H4 (cell line): Measurements from ENCODE around the gene PRR23A. TPM values are rescaled to one million over a fixed set of nuclear protein-coding genes. Genes with fewer than 3 reads are reported as not detected.
"Not testable (repeated sequence)": the region's sequence is repeated elsewhere in the genome, so short reads cannot be mapped to it uniquely, and the experiment has no call there.

ENCODE experiments used
- DNase-seq: peaks from one replicate; pipeline ENCODE4 v3.0.0-alpha.2; 2015; ENCODE audit warnings: low spot score
- total RNA-seq: library from RNA; depleted of rRNA; stranded (reverse); fragments of >200 nt; shearing (Covaris generic); gene quantifications from 2 replicates; pipeline ENCODE4 v1.2.3, GENCODE V29; 2014; rRNA removed

Gene PRR23A
- not detected in 2 replicates for total RNA-seq

DNA sequence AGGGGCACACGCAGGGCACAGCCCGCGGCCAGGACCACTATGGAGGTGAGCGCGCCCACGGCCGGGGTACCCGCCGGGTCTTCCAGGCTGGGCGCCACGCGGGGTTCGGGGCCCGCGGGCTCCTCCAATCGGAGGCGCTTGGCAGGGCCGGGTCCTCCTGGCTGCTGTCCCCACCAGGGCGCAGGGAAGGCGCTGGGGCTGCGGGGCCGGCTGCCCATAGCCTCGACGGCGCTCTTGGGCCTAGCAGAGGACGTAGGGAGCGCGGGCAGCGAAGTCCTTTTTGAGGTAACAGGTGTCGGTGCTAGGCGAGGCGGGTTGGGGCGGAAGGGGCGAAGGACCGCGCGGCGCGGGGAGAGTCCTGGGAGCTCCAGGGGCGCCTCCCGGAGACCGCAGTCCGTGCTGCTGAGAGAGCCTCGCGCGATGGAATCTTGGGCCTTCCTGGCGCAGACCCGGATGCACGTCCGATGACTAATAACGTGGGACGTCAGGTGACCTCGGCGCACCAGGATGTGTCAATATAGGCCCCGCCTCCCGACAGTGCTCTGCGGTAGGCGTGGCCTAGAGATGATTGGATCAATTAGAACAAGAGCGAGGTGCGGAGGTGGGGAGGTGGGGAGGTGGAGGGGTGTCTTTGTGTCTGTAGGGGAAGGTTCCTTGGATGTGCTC, at the start of gene PRR23A:
PRR23A (minus strand) TSS at position 218 of the 666 bp plus-strand sequence; CDS start at position 218, 0 bp downstream.
- DNase-seq: no peak

DNA sequence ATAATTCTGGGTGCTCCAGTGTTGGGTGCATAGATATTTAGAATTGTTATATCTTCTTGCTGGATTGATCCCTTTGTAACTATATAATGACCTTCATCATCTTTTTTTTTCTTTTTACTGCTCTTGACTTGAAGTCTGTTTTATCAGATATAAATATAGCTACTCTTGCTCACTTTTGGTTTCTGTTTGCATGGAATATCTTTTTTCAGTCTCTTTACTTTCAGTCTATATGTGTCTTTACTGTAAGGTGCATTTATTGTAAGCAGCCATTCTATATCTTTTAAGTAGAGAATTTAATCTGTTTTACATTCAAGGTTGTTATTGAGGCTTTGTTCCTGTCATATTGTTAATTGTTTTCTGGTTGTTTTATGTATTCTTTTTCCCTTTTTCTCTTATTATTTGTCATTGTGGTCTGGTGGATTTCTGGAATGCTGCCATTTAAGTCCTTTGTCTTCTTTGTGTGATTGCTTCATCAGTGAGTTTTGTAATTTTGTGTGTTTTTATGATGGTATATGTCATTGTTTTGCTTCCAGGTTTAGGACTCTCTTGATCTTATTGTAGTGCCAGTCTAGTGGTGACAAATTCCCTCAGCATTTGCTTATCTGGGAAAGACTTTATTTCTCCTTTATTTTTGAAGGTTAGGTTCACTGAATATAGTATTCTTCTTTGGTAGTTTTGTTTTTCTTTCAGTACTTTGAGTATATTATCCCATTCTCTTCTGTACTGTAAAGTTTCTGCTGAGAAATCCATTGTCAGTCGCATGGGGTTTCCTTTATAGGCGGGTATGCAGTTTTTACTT, 46.9 kb upstream of the PRR23A start:
- DNase-seq: no peak

GRCh38 chr3:139044366-139045210, 38.5 kb upstream of the PRR23A start, which contains the start of gene PRR23C:
PRR23C (minus strand) TSS chr3:139044892; CDS start chr3:139044620, 272 bp downstream.
- no peak for DNase-seq

GRCh38 chr3:139043554-139044365, 37.7 kb upstream of the PRR23A start:
- no peak for DNase-seq

- no peak for DNase-seq
These were observed 31.4 kb upstream of the PRR23A start for GRCh38 chr3:139037478-139037877.

DNA sequence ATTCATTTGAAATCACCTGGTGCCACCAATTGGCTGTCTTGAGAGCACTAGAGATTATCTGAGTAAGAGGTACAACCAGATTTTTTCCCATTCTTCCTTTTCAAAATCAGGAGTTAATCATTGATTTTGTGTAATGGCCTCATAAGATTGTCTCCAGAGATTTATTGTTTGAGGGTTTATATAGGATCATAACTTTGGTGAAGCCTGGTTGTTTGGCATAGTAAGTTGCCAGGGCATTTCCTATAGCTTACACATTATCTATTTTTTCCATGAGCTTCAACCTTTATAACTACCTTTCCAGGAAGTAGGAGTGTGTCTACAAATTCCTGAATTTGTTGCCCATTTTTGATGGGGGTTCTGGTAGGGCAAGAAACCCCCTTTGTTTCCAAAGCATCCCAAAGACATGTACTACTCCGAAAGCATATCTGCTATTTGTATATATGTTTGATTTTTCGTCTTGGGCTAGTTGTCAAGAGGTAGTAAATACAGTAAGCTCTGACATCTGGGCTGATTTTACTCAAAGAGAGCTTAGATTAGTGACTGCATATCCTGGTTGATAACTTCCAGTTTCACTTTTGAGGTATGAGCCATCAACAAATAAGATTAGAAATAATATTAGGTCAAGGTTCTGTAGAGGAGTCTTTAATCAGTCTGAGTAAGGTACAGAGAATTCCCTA, 26.4 kb upstream of the PRR23A start:
- DNase-seq: no peak

- DNase-seq: not testable (repeated sequence)
These were observed 24.5 kb upstream of the PRR23A start for GRCh38 chr3:139030576-139030975.

DNA sequence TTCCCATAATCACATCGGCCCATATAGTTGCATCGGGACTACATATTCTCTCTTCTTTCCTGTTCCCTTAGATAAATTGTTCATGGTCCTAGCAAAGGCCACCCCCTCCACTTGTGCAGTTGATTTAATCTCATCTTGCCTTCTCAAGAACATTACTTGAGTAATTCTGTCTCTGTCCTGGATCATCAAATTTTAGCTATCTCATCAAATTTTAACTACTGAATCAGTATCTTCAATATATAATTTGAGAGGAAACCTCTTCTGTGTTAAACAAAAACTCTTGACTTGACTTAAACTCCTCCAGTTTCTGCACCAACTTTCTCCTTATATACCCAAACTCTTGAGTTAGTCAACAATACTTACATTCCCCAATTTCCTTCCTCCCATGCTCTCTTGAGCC, 18.9 kb upstream of the PRR23A start:
- no peak for DNase-seq

- no peak for DNase-seq
These were observed 14.8 kb upstream of the PRR23A start, which contains the start of gene PRR23B for GRCh38 chr3:139020868-139021234. PRR23B (minus strand) TSS chr3:139020926; CDS start chr3:139020661, 265 bp downstream.

DNA sequence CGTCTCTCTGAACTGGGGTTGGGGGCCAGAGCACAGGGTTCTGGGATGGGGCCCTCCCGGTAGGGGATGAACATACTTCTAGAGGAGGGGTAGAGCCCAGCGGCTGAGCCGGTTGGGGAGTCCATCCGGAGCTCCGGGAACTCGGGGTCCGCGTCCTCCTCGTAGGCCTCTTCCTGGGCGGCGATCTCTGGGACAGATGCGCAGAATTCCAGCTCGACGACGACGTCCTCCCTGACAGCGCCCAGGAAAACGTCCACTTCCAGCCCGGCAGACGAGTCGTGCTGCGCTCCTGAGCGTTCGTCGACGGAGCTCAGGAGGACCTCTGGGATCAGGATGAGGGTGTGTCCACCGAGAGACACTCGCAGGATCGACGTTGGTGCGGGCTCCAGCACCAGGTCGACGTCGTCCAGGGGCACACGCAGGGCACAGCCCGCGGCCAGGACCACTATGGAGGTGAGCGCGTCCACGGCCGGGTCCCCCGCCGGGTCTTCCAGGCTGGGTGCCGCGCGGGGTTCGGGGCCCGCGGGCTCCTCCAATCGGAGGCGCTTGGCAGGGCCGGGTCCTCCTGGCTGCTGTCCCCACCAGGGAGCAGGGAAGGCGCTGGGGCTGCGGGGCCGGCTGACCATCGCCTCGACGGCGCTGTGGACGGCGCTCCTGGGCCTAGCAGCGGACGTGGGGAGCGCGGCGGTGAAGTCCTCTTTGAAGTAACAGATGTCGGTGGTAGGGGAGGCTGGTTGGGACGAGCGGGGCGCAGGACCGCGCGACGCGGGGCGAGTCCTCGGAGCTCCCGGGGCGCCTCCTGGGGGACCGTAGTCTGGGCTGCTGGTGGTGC, 14.2 kb upstream of the PRR23A start:
- DNase-seq: no peak

DNA sequence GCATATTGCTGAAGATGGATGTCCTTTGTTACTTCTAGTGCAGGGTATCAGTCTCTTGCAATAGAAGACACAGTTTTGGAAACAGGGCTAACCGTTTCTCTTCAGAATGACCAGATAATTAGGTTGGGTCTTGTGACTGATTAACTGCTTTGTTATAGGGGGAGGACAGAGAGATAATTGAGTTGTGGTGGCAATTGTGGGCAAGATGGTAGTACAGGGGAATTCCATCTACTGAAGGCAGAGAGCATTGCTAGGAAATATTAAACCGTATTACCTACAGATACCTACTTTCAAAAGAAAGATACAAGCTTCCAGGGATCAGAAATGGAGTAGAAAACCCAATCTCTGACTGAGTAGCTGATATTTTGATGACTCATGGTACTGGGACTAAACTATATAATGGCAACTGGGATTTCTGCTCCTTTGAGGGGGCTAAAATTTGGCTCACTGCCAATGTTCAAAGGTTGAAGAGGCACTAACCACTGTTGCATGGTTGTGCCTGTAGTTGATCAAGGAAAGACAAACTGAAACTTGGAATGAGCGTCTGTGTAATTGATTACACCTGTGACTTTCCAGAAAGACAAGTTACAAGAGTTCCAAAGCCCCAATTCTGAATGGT, 10.5 kb upstream of the PRR23A start:
- peak; percentile 26 for DNase-seq

DNA sequence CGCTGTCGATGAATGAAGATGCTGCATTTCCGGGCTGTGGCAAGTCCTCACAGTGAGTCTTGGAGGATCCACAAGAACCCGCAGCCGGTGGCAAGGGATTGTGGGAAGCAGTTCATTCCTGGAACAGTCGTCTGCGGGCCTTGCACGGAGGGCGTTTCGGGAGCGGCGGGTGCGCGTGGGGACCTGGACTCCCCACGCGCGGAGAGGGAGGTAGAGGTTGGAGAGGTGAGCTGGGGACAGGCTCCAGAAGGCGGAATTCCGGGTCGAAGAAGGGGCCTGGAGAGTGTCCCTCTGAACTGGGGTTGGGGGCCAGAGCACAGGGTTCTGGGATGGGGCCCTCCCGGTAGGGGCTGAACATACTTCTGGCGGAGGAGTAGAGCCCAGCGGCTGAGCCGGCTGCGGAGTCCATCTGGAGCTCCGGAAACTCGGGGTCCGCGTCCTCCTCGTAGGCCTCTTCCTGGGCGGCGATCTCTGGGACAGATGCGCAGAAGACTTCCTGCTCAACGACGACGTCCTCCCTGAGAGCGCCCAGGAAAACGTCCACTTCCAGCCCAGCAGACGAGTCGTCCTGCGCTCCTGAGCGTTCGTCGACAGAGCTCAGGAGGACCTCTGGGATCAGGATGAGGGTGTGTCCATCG, 593 bp downstream of the PRR23A start:
- no peak for DNase-seq

- no peak for DNase-seq
These were observed 10.4 kb downstream of the PRR23A start for GRCh38 chr3:138995706-138996105.

- no peak for DNase-seq
These were observed 18.9 kb downstream of the PRR23A start for GRCh38 chr3:138987181-138987580.

DNA sequence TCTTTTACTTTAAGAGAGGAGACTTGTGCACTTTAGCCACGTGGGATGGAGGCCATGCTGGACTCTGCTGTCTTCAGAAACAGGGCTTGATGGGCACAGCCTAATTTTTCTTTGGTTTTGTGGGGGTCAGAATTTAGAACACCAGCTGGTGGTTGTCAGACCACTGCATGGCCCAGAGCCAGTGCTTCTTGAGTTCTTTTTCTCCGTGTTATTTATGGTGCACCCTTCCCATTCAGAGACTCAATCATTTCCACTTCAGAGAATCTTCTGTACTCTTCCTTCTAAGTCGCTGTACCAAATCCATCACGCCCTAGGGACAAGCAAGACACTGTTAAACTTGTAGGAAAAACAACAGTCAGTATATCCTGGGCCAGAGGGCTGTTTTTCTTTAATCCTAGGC, 20.1 kb downstream of the PRR23A start:
- DNase-seq: no peak

DNA sequence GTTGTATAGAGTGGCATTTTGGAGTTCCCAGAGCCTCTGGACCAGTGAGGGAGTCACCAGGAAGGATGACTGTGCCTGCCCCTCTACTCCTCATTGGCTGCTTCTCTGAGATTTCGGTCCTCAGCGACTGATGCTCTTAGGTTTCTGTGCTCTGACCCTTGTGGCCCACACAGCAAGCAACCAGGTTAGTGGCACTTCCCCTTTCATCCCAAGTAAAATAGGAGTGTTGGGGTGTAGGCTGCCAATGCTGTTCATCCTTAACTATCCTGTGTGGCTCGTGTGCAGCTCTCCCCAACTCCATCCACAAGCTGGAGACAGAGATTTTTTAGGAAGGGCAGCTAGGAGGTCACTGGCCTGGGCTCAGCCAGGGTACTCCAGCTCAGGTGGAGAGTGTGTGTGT, 21.3 kb downstream of the PRR23A start:
- peak; percentile 4 for DNase-seq

GRCh38 chr3:138976047-138976446, 30.0 kb downstream of the PRR23A start:
- DNase-seq: no peak

DNA sequence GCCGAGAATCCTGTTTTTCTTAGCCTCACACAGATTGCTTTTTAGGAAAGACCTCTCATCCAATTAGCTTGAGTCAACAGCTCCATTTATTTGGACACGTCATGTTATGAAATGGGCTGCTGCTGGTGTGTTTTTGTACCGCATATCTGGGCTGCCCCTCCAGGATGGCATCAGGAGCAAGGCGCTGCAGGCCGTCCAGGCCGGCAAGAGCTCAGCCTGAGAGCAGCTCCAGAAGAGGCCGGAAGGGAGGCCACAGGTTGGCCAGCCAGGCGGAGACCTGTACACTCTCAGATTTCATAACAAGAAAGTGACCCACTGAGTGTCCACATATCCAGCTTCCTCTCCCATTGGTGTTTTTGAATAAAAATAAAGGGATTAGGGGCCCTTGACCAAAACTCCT, 30.7 kb downstream of the PRR23A start:
- no peak for DNase-seq

- DNase-seq: no peak
These were observed 31.6 kb downstream of the PRR23A start for GRCh38 chr3:138974462-138974861.
